Loucy (cell line): ENCODE data around the gene HMG20B.

Source experiments
- H2AFZ ChIP-seq: fragments of 200-600 bp; sonication (generic); 2 replicates; pipeline ENCODE4 v1.6.0; 2016; ENCODE audit warnings: antibody characterized with exemption, mild to moderate bottlenecking, low read length, moderate library complexity
- H3F3A ChIP-seq: fragments of 200-600 bp; 2 replicates; pipeline ENCODE4 v1.6.0; 2016; ENCODE audit warnings: antibody characterized with exemption, low read depth, mild to moderate bottlenecking
- H3K27me3 ChIP-seq: fragments of 200-600 bp; sonication (generic); 2 replicates; pipeline ENCODE4 v1.6.1; 2014; ENCODE audit warnings: low read length, mild to moderate bottlenecking; ENCODE audit not compliant: insufficient read depth, poor library complexity, severe bottlenecking
- H3K36me3 ChIP-seq: fragments of 200-600 bp; sonication (generic); 2 replicates; pipeline ENCODE4 v1.6.1; 2016; ENCODE audit warnings: low read length; ENCODE audit not compliant: insufficient read depth
- H3K4me1 ChIP-seq: fragments of 200-600 bp; sonication (generic); 2 replicates; pipeline ENCODE4 v1.5.1; 2014; ENCODE audit warnings: low read length, mild to moderate bottlenecking; ENCODE audit not compliant: insufficient read depth, poor library complexity, severe bottlenecking
- H3K4me2 ChIP-seq: fragments of 200-600 bp; sonication (generic); 2 replicates; pipeline ENCODE4 v1.6.0; 2014; ENCODE audit warnings: antibody characterized with exemption, low read length, low read depth, mild to moderate bottlenecking; ENCODE audit not compliant: poor library complexity, severe bottlenecking
- H3K4me3 ChIP-seq: fragments of 200-600 bp; sonication (generic); 2 replicates; pipeline ENCODE4 v1.5.1; 2014; ENCODE audit warnings: low read length, mild to moderate bottlenecking, mixed read lengths; ENCODE audit not compliant: poor library complexity, severe bottlenecking
- H3K79me2 ChIP-seq: fragments of 200-600 bp; sonication (generic); 2 replicates; pipeline ENCODE4 v1.6.1; 2014; ENCODE audit warnings: low read length; ENCODE audit not compliant: insufficient read depth
- H3K9ac ChIP-seq: fragments of 200-600 bp; sonication (generic); 2 replicates; pipeline ENCODE4 v1.6.0; 2014; ENCODE audit warnings: mild to moderate bottlenecking, low read depth, low read length, moderate library complexity; ENCODE audit not compliant: poor library complexity, severe bottlenecking
- H3K9me2 ChIP-seq: fragments of 200-600 bp; sonication (generic); replicated peaks from 2 replicates; pipeline ENCODE4 v1.6.1; 2016; ENCODE audit warnings: low read depth, low read length, mixed read lengths
- H3K9me3 ChIP-seq: fragments of 200-600 bp; sonication (generic); 2 replicates; pipeline ENCODE4 v1.6.1; 2014; ENCODE audit warnings: mild to moderate bottlenecking, antibody characterized with exemption, low read length, low read depth; ENCODE audit not compliant: insufficient read depth
- H4K20me1 ChIP-seq: fragments of 200-600 bp; sonication (generic); 2 replicates; pipeline ENCODE4 v1.6.0; 2014; ENCODE audit warnings: antibody characterized with exemption, low read length, mild to moderate bottlenecking; ENCODE audit not compliant: insufficient read depth, poor library complexity, severe bottlenecking
- CTCF ChIP-seq: fragments of 200-600 bp; sonication (generic); conservative IDR thresholded peaks from 2 replicates; pipeline ENCODE4 v1.5.1; 2014; ENCODE audit warnings: mild to moderate bottlenecking, antibody characterized with exemption, low read length
- EZH2phosphoT487 ChIP-seq: fragments of 200-600 bp; IDR thresholded peaks from 2 replicates; pipeline ENCODE4 v1.6.1; 2018; ENCODE audit warnings: antibody characterized with exemption, mild to moderate bottlenecking, moderate library complexity, borderline replicate concordance

Gene HMG20B

GRCh38 chr19:3575949-3576673 lies 3.4 kb downstream of the HMG20B start:
- peaks cover 7% of the 10 kb centered on the region; the same call in 1 of the 2 replicates for H3K36me3 ChIP-seq
- peaks cover 22% of the 10 kb centered on the region for H4K20me1 ChIP-seq
- no peaks in the 10 kb centered on the region for H3K9me3 ChIP-seq
- no peaks in the 10 kb centered on the region for H3K27me3 ChIP-seq
- no peak overlapping the region for H3K4me3 ChIP-seq
- H2AFZ ChIP-seq: no peak overlapping the region
- peaks cover 9% of the 10 kb centered on the region for H3K79me2 ChIP-seq
- TF ChIP-seq CTCF: no peak
- no peak for TF ChIP-seq EZH2phosphoT487
- 0 out of 2 replicates have a peak, but pooled peaks cover 3% of the 10 kb centered on the region for H3F3A ChIP-seq
- H3K4me2 ChIP-seq: no peak overlapping the region
- H3K4me1 ChIP-seq: peaks cover 8% of the 10 kb centered on the region
- no peaks in the 10 kb centered on the region for H3K9me2 ChIP-seq
- no peak overlapping the region for H3K9ac ChIP-seq

GRCh38 chr19:3576696-3577443 lies 4.1 kb downstream of the HMG20B start:
- no peak overlapping the region for H3K4me2 ChIP-seq
- no peak overlapping the region for H3K4me3 ChIP-seq
- H3F3A ChIP-seq: 0 out of 2 replicates have a peak, but pooled peaks cover 3% of the 10 kb centered on the region

More at GRCh38 chr19:3576696-3577443, 4.1 kb downstream of the HMG20B start:
- no peaks in the 10 kb centered on the region for H3K9me3 ChIP-seq
- peaks cover 9% of the 10 kb centered on the region for H3K79me2 ChIP-seq
- H3K9me2 ChIP-seq: no peaks in the 10 kb centered on the region
- H3K4me1 ChIP-seq: peaks cover 8% of the 10 kb centered on the region
- H2AFZ ChIP-seq: no peak overlapping the region
- H3K9ac ChIP-seq: no peak overlapping the region
- H4K20me1 ChIP-seq: peaks cover 22% of the 10 kb centered on the region
- H3K36me3 ChIP-seq: peaks cover 7% of the 10 kb centered on the region; the same call in 1 of the 2 replicates
- TF ChIP-seq CTCF (no peak), EZH2phosphoT487 (no peak)
- H3K27me3 ChIP-seq: no peaks in the 10 kb centered on the region
